Activated T-helper 9 cell treated with anti-CD3 and anti-CD28 coated beads, Interleukin-2, amount 50 U/mL, for 16 hours (primary cell): ENCODE results near the gene SPOP.
"Not testable (repeated sequence)": the region's sequence is repeated elsewhere in the genome, so short reads cannot be mapped to it uniquely, and the experiment has no call there.

Source experiments
- DNase-seq: peaks from one replicate; pipeline ENCODE4 v3.0.0-alpha.2; 2020; ENCODE audit warnings: low read depth

SPOP gene

DNA sequence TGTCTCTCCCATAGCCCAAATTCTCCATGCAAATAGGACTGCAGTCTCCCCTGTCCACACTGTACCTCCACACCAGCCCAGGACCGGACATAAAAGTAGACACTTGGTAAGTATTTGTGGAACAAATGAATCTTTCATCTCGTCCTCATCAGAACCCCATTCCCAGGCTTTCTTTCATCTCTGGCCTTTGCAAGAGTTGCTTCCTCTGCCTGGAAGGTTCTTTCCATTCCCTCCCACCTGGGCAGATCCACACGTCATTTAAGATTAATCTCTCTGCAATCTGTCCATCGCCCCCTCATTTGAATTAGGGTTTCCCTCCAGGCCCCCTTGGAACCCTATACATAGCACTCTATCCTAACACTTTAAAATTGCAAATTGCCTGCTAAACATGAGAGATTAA is 106.1 kb downstream of the SPOP start:
- no peak for DNase-seq

DNA sequence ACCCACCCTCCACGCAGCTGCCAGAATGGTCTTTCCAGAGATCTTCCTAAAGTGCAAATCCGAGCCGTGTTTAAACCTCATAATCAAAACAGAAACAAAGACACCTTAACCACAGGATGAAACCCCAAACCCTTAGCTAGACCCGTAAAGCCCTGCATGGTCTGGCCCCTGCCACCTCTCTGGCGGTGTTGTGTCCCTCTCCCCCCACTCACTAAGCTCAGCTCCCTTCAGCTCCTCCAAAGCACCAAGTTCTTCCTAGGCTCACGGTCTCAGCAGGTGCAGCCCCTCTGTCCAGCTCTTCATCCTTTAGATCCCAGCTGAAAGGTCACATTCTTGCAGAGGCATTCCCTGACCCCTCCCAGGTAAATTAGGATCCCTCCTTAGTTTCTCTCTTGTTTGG is 106.6 kb downstream of the SPOP start:
- no peak for DNase-seq

DNA sequence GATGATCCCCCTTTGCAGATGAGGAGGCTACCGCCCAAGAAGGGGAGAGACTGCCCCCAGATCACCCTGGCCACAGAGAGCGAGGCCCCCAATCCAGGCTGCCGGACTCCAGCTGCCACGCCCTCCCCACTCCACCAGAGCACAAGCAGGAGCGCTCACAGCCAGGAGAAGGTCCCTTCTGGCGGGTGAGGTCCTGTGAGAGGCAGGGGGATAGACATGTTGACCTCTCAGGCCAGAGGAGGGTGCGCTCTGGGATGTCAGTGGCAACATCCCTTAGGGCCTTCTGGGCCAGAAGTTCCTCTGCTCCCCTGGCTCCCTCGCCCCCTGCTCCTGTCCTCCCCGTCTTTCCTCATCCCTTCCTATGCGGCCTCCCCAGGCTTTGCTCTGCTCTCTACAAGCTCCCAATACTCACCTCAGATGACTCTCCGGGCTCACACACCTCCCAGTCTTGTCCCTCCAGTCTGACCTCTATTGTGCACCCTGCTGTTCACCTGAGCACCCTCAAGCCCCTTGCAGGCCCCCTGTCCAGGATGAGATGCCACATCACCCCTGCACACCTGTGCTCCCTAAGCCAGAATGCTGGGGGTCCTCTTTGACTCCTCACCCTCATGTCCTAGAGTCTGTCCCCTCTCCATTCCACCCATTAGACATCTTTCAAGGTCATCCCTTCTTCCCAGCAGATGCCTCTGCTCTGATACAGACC is 107.2 kb downstream of the SPOP start:
- no peak for DNase-seq

DNA sequence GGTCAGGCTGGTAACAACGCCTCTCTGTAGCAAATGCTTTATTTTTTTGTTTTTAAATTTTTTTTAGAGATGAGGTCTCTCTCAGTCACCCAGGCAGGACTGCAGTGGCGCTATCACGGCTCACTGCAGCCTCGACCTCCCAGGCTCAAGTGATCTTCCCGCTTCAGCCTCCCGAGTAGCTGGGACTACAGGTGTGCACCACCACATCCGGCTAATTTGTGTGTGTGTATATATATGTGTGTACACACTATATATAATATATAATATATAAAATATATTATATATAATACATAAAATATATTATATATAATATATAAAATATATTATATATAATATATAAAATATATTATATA is 109.2 kb downstream of the SPOP start:
- DNase-seq: not testable (repeated sequence)

DNA sequence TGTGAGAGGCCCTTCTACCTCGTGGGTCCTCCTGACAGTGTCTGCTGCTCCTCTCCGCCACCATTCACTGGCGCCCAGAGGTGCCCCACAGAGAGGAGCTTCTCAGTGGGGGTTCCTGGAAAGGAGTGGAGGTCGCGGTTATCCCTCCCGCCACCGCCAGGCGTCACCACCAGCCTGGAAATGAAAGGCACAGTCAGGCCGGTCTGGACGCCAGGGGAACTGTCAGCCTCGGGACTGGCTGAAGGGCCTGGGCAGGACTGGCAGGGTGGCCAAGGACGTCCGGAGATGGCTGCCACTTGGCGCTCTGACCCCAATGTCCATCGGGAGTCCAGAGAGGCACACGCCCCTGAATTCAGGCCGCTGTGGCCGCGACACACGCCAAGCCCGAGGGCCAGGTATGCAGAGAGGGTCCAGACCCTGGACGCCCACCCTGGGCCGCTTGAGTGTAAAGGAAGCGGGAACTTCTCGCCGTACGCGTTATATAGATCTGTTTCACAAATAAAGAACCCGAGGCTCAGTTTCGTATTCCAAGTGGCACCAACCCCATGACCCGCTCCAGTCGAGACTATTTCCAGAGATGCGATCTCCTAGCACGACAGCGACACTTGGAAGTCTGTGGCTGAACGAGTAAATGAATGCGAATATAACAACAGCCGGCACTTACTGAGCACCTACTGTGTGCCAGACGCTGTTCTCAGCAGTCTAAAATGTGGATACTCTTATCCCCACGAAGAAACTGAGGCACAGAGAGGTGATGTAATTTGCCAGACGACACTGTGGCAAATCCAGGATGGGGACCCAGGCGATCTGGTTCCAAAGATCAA is 109.8 kb downstream of the SPOP start:
- peak; percentile 77 for DNase-seq

DNA sequence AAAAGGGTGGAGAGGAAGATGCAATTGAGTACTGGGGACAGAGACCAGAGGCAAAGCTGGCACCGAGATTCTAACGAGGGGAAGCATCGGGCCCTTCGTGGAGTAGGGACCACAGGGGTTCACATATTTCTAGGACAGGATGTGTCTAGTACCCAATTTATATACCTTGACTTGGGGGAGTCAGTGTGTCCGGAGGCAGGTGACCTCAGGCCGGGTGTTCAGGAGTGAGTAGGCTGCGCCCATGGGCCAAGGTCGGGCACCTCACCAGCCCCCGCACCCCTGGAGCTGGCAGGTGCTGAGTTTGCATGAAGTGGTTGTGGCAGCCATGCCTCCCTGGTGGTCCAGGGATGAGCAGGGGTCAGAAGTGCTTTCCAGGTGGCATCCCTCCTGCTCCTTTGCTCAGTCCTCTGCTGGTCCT is 110.8 kb downstream of the SPOP start:
- DNase-seq: no peak

DNA sequence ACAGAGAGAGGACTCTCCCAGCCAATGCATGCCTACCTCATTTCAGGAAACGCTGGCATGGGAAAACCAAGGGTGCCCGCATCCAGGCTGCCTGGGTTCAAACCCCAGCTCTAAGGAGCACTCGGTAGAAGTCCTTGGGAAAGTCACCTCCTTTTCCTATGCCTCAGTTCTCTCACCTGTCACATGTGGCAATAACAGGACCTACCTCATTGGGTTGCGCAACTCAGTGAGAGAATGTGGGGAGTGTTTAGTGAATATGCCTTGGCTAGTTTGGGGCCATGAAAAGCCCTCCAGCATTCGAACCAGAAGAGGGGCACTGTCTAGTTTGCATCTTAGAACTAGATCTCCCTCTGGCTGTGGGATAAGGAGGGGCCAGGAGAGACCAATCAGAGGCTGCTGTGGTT is 111.2 kb downstream of the SPOP start:
- DNase-seq: no peak

DNA sequence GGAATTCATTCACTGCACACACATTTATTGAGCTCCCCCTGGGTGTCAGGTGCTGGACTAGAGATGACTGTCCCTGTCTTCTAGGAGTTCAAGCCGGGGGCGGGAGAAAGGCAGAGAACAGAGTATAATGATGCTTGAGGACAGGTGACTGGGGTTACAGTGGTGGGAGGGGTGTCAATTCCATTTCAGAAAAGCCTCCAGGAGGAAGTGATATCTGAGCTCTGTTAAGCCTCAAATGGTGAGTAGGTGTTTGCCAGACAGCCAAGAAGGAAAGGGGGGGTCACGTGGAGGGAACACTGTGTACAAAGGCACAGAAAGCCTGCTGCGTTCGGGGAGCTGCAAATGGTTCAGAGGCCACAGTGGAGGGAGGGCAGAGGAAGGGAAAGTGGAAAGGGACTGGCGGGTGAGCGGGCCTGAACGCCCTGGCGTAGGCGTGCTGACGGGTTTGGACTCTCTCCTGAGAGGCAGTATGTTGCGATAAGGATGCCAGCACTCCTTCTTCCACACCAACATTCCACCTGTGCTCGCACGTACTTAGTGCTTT is 111.9 kb downstream of the SPOP start:
- DNase-seq: no peak

DNA sequence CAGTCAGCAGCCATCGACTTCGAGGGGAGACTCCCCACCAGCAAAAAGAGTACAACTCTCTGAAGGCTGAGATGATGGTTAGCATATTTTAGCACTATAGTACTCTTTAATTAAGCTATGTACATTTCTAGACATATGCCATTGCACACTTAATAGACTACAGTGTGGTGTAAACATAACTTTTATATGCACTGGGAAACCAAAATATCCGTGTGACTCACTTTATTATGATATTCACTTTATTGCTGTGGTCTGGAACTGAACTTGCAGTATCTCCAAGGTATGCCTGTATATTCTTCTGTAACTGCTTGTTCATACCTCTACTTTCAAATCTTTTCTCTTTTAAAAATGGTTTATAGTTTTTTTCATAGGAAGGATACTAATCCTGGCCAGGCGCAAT is 113.3 kb downstream of the SPOP start:
- no peak for DNase-seq

DNA sequence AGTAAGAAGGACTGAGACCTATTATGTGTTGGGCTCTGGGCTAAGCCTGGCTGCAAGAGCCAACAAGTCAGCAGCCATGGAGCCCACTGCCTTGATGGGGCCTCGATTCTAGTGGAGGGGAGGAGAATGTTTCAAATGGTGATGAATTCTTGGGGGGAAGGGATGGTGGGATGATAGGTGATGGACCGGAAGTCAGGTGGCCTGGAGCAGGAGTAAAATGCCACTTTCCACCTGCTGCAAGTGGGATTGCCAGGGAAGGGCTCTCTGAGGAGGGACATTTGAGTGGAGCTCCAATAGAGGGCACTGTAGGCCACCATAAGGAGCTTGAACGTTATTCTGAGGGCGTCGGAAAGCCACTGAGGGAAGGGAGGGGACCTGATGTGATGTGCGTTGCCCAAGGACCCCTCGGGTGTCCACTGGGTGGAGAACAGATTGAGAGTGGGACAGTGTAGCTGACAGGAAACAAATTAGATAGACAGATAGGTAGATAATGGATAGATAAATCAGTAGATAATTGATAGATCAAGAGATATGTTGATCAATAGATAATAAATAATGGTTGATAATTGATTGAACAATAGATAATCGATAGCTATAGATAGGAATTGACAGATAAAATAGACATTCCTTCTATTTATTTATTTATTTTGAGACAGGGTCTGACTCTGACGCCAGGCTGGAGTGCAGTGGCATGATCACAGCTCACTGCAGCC is 120.4 kb downstream of the SPOP start:
- no peak for DNase-seq

DNA sequence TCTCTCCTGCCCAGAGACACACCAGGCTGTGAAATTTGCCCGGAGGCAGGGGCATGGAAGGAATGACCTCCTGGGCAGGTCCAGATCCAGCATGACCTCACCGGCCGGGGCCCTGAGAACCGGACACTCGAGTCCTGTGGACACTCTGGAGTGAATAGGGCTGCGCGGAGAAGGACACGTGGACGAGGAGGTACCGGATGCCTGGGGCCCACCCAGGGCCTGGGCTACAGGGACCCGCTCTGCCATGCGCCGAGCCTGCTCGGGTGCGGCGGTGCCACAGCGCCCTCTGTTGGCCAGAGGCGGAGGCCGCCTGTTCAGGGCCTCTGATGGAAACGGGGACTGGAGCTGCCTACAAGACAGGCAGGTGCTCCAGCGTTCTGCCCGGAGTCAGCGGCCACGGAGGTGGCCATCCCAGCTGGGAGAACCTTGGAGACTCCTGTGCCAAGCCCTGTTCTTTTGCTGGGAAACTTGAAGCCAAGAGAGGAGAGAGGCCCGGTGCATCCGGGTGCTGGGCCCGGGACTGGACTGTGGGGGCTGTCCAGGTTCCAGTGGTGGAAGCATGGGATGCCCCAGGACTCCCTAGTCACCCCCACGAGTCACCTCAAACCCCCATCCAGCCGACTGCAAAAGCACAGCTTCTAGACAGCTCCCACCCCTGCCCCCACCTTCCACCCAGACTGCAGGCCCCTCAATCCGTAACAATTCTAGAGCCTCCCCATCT is 121.5 kb downstream of the SPOP start:
- DNase-seq: peak; percentile 67

DNA sequence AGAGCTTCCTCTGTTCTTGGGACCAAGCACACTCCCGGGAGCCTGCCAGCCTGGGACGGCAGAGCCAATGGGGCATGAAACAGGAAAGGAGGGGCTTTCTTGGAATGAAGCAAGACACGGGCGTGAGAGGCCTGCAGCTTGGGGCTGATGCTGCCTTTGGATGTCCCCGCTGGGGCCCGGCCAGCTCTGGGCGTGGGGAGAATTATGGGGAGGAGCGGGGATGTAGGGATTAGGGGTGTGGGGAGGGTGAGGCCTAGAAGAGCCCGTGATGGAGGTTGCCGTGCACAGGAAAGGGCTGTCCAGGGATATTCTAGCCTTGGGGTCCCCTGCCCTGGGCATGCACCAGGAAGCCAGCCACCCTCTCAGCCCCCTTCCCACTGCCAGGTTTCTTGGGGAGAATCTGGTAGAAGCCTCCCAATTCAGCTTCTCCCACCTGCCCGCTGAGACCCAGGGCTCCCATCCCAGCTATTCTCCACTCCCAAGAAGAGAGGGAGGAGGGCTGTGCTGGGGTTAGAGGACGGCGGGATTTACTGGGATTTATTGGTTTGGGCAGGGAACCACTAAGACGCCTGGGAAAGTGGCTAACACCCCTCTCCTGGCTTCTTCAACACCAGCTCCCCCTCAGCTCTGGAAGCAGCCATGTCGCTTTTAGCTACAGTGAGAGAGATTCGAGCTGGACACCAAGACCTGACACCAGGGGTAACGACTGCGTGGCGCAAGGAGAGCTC is 122.2 kb downstream of the SPOP start:
- no peak for DNase-seq

DNA sequence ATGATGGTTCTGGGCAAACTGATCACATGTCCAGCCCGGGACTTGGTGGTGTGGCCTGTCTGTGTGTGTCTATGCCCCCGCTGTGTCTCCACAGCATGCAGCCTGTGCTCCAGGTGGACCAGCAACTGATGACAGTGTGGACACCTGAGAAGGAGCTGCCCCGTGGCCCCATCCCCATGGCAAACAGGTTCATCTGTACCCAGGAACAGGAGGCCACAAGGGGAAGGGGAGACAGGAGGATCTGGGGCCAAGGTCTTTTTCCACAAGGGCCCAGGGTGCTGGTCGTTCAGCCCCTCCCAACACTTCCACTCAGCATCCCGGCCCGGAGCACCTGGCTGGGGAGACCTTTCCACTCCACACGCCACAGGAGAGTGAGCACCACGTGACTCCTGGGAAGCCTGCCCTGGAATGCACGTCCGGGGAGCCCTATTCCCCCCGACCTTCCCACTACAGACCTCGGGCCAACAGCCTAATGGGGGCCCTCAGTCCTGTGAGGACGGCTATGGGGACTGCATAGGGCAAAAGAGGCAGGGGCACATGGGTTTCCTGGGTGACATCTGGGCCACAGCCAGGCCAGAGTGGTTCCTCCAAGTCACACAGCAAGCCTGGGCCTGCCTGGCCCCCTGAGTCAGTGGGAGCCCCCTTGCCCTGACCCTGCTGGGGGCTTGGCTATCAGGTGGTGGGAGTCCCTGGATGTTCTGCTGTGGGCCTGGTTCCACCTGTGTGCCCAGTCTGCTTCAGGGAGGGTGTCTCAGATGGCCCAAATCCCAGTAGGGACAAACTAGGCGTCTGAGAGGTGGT is 123.0 kb downstream of the SPOP start:
- DNase-seq: no peak

DNA sequence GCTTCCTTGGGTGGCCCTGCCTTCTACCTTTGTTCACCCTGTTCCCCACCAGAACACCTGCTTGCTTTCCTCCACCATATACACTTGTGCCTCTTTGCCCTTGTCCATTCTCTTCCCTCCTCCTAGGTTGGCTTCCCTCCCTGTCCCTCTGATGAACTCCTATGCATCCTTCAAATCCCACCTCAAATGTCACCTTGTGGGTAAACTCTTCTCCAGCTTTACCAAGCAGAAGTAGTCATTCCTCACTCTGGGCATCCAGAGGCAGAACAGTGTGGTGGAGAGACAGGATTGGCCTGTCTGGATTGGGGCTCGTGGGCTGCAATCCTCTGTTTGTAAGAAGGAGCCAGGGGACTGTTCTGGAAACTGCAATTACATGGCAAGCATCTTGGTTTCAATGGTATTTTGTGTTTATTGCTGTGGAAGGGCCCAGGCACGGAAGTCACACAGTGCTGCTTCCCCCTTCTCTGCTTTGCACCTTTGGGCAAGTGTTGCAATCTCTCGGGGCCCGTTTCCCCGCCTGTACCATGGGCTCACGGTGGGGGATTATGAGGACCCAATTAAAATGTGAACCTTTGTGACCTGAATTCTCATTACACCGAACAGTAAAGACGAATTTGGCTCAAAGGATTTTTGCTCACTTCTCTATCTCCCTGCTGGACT is 124.1 kb downstream of the SPOP start:
- no peak for DNase-seq

DNA sequence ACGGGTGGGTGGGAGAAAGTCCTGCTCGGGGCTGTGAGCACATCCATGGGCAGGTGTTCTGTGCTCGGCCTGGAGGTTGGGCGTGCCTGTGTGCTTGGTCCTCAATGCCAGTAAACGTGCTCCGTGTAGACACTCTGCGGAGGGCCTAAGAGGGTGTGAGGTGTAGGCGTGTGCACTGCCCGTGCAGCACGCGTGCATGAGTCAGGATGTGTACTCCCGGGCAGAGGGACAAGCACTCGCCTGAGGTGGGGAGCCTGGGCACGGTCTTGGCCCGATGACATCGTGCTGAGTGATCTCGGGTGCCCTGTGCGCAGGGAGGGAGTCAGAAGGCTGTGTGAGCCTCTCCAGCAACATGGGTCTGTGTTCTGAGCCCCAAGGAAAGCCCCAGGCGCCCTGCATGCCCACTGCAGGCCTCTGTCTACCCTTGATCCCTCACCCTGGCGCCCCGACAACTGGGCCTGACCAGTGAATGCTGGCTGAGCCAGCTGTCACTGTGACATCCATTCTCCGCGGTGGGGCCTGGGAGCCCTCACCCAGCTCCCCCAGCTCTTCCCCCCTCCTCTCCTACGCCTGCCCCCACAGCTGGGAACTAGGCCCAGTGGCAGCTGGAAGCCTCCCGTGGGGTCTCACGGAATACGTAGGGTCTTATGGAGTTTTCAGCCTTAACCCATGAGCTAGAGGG is 125.7 kb downstream of the SPOP start:
- DNase-seq: no peak

DNA sequence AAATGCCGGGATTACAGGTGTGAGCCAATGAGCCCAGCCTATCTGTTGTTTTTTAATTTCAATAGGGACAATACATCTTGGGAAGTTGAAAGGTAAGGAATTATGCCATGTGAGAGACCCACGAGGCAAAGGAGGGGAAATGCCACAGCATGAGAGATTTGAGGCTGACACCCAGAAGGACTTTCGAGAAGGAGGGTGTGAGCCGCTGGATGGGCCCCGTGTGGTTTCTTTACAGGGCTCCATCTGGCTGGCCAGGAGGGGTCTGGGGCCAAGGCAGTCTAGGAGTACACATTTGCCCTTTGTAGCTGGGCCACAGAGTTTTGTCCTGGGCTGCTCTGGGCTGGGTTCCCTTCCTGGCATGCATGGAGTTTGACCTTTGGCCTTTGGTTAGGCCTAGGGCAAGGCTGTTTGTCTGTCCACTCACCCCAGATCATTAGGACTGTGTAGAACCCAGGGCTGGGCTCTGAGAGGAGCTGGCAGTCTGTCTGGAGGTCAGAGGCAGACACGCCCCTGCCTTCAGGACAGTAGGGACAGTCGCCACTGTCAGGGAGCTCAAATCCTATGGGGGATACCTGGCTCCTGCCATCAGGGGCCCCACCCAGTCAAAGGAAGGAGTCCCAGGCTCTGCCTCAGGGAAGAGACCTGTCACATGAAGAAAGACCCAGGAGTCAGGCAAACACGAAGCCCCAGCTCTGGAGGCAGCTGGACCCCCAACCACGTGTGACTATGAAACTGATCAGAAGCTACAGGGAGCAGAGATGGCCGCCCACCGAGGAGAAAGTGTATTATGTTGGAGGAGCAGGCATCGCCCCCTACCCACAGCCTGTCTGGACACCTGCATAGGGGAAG is 126.5 kb downstream of the SPOP start:
- DNase-seq: no peak

DNA sequence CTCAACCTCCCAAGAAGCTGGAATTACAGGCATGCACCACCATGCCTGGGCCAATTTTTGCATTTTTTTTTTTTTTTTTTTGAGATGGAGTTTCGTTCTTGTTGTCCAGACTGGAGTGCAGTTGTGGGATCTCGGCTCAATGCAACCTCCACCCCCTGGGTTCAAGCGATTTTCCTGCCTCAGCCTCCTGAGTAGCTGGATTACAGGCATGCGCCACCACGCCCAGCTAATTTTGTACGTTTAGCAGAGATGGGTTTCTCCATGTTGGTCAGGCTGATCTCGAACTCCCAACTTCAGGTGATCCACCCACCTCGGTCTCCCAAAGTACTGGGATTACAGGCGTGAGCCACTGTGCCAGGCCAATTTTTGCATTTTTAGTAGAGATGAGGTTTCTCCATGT is 127.1 kb downstream of the SPOP start:
- DNase-seq: not testable (repeated sequence)
